ENCODE measurements around the gene WHRN.

The WHRN gene

DNA sequence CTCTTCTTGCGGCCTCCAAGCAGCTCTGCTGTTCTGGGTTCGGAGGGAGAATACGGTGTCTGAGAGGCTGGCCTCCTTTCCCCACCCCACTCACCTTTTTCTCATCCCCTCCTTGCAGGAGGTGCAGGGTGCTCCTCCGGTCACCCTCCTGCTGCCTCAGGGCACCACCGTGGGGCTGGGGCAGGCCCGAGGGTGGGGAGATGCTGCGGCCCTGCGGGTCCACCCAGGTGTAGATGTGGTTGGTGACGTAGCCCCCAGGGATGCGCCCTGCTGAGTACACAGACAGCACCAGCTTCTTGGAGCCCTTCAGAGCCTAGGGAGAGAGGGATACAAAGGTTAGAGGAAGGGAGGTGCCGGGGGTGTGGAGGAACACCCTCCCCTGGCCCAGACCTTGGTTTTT lies 26.8 kb downstream of the WHRN start:
- TF ChIP-seq TAF1 (IDR thresholded peaks at IDR 0.05; ENCODE audit: borderline replicate concordance, low read depth, low read length): no peak
- no peak for TF ChIP-seq POLR2A (IDR thresholded peaks at IDR 0.05; ENCODE audit: low read depth, low read length)
- no peak for TF ChIP-seq POLR2AphosphoS5 (IDR thresholded peaks at IDR 0.05; ENCODE audit: low read depth, low read length)

GRCh38 chr9:114477642-114478041 lies 27.6 kb downstream of the WHRN start:
- TF ChIP-seq TAF1 (IDR thresholded peaks at IDR 0.05; ENCODE audit: borderline replicate concordance, low read depth, low read length) (no peak), POLR2A (IDR thresholded peaks at IDR 0.05; ENCODE audit: low read depth, low read length) (no peak), POLR2AphosphoS5 (IDR thresholded peaks at IDR 0.05; ENCODE audit: low read depth, low read length) (no peak)
- FAIRE-seq: no peak
- no peak for DNase-seq (ENCODE audit: insufficient read length)

More for the DNA sequence above, 26.8 kb downstream of the WHRN start:
- DNase-seq (ENCODE audit: insufficient read length): no peak
- no peak for FAIRE-seq

DNA sequence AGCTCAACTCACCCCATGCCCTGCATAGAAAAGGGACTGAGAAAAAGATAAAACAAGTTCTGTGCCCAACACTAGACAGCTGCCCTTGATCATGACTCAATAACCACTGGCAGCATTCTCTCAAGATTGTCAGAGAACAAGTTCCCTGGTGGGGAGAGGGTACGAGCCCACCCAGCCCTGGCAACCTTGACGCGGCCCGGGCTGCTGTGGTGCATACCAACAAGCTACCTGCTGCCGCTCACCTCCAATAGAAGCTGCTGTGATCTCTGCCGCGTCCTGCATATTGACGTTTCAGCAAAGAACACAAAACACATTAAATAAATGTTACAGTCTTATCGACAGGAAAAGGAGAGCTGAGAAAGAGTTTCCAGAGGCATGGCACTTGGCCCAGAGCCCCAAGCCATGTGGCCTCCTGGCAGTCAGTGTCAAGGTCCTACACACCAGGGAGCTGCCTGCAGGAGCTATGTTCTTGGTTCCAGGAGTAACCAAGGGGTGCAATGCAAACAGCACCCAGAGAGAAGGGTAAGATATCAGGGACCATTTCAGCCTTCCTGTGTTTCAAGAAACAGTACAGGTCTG lies 28.3 kb downstream of the WHRN start:
- TF ChIP-seq TAF1 (IDR thresholded peaks at IDR 0.05; ENCODE audit: borderline replicate concordance, low read depth, low read length) (no peak), POLR2A (IDR thresholded peaks at IDR 0.05; ENCODE audit: low read depth, low read length) (no peak), POLR2AphosphoS5 (IDR thresholded peaks at IDR 0.05; ENCODE audit: low read depth, low read length) (no peak)
- DNase-seq (ENCODE audit: insufficient read length): no peak
- no peak for FAIRE-seq

- FAIRE-seq: no peak
- DNase-seq (ENCODE audit: insufficient read length): no peak
- TF ChIP-seq POLR2AphosphoS5 (IDR thresholded peaks at IDR 0.05; ENCODE audit: low read depth, low read length) (no peak), POLR2A (IDR thresholded peaks at IDR 0.05; ENCODE audit: low read depth, low read length) (no peak), TAF1 (IDR thresholded peaks at IDR 0.05; ENCODE audit: borderline replicate concordance, low read depth, low read length) (no peak)
Measured at GRCh38 chr9:114475412-114476135, 29.7 kb downstream of the WHRN start.

GRCh38 chr9:114474425-114474824 lies 30.8 kb downstream of the WHRN start:
- TF ChIP-seq POLR2AphosphoS5 (IDR thresholded peaks at IDR 0.05; ENCODE audit: low read depth, low read length) (no peak), TAF1 (IDR thresholded peaks at IDR 0.05; ENCODE audit: borderline replicate concordance, low read depth, low read length) (no peak), POLR2A (IDR thresholded peaks at IDR 0.05; ENCODE audit: low read depth, low read length) (no peak)
- DNase-seq (ENCODE audit: insufficient read length): no peak

DNA sequence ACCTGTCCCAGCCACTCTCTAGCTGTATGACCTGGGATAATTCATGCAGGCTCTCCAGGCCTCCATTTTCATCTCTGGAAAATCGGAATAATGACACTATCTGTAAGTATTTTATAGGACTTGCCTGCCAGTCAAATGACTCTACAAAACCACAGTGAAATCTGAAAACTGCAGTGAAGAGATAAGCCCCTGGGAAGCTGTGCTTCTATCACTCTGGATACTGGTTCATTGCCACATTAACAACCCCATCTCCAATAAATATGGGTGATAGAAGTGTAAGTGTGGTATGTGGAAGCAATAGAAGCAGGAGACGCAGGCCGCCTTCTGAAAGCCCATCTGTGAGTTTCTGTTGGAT lies 31.8 kb downstream of the WHRN start:
- no peak for DNase-seq (ENCODE audit: insufficient read length)
- FAIRE-seq: no peak
- no peak for TF ChIP-seq POLR2AphosphoS5 (IDR thresholded peaks at IDR 0.05; ENCODE audit: low read depth, low read length)
- no peak for TF ChIP-seq TAF1 (IDR thresholded peaks at IDR 0.05; ENCODE audit: borderline replicate concordance, low read depth, low read length)
- TF ChIP-seq POLR2A (IDR thresholded peaks at IDR 0.05; ENCODE audit: low read depth, low read length): no peak

More at GRCh38 chr9:114474425-114474824, 30.8 kb downstream of the WHRN start:
- no peak for FAIRE-seq

- FAIRE-seq: no peak
- no peak for TF ChIP-seq POLR2A (IDR thresholded peaks at IDR 0.05; ENCODE audit: low read depth, low read length)
- TF ChIP-seq TAF1 (IDR thresholded peaks at IDR 0.05; ENCODE audit: borderline replicate concordance, low read depth, low read length): no peak
- TF ChIP-seq POLR2AphosphoS5 (IDR thresholded peaks at IDR 0.05; ENCODE audit: low read depth, low read length): no peak
Measured at GRCh38 chr9:114472765-114473446, 32.4 kb downstream of the WHRN start.

GRCh38 chr9:114471157-114471556 lies 34.1 kb downstream of the WHRN start:
- no peak for DNase-seq (ENCODE audit: insufficient read length)
- no peak for TF ChIP-seq TAF1 (IDR thresholded peaks at IDR 0.05; ENCODE audit: borderline replicate concordance, low read depth, low read length)
- no peak for TF ChIP-seq POLR2AphosphoS5 (IDR thresholded peaks at IDR 0.05; ENCODE audit: low read depth, low read length)
- no peak for TF ChIP-seq POLR2A (IDR thresholded peaks at IDR 0.05; ENCODE audit: low read depth, low read length)
- no peak for FAIRE-seq

More at GRCh38 chr9:114472765-114473446, 32.4 kb downstream of the WHRN start:
- no peak for DNase-seq (ENCODE audit: insufficient read length)

- FAIRE-seq (no peak), DNase-seq (ENCODE audit: insufficient read length) (no peak)
- TF ChIP-seq POLR2AphosphoS5 (IDR thresholded peaks at IDR 0.05; ENCODE audit: low read depth, low read length) (no peak), POLR2A (IDR thresholded peaks at IDR 0.05; ENCODE audit: low read depth, low read length) (no peak), TAF1 (IDR thresholded peaks at IDR 0.05; ENCODE audit: borderline replicate concordance, low read depth, low read length) (no peak)
Measured at GRCh38 chr9:114470581-114470980, 34.7 kb downstream of the WHRN start.

GRCh38 chr9:114470121-114470520 lies 35.2 kb downstream of the WHRN start:
- FAIRE-seq (no peak), DNase-seq (ENCODE audit: insufficient read length) (no peak)
- no peak for TF ChIP-seq POLR2A (IDR thresholded peaks at IDR 0.05; ENCODE audit: low read depth, low read length)
- no peak for TF ChIP-seq POLR2AphosphoS5 (IDR thresholded peaks at IDR 0.05; ENCODE audit: low read depth, low read length)
- no peak for TF ChIP-seq TAF1 (IDR thresholded peaks at IDR 0.05; ENCODE audit: borderline replicate concordance, low read depth, low read length)

DNA sequence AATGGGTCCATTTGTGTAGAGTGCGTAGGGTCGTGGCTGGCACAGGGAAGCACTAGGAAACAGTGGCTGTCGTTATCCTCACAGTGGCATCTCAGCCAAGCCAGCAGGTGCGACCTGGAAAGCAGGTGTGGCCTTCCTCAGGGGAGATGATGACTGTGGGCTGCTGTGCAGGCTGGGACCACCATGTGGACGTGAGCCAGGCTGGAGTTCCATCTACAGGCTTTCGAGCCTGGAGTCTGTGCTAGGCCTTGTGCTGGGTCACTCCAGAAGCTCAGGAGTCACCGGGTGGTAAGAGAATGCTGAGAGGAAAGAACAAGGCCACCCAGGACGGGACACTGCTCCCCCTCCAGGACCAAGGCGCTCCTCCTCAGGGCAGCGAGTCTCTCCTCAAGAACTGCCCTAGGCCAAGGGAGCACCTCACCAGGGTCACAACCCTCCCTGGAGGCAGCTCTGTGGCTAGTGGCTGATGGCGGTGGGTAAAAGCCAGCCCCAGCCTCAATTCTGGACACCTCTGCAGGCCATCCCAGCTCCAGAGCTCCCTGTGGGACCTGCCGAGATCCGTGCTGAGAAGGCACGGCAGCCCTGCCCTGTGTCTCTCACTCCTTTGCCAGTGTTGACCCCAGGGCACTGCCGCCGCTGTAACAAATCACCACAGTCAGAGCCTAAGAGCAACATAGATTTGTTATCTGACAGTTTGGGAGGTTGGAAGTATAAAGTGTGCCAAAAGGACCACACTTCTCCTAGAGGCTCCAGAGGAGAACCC lies 36.0 kb downstream of the WHRN start:
- TF ChIP-seq TAF1 (IDR thresholded peaks at IDR 0.05; ENCODE audit: borderline replicate concordance, low read depth, low read length): no peak
- no peak for TF ChIP-seq POLR2AphosphoS5 (IDR thresholded peaks at IDR 0.05; ENCODE audit: low read depth, low read length)
- TF ChIP-seq POLR2A (IDR thresholded peaks at IDR 0.05; ENCODE audit: low read depth, low read length): no peak
- no peak for FAIRE-seq

More for the DNA sequence above, 36.0 kb downstream of the WHRN start:
- DNase-seq (ENCODE audit: insufficient read length): no peak

All from GM12892 (cell line).